Cardiac muscle cell (in vitro differentiated cells and primary cell): ENCODE measurements around the gene TTC13. TPM values are rescaled to one million over a fixed set of nuclear protein-coding genes. Genes with fewer than 3 reads are reported as not detected.

ENCODE experiments used
- DNase-seq, 2 donors: peaks; one replicate each; pipeline versions ENCODE4 v3.0.0 to v3.0.0-alpha.2; 2010 to 2017; ENCODE audit warnings: low read depth in 1 of 2, low spot score in 1 of 2
- H3K27ac ChIP-seq: fragments of 200-600 bp; sonication (generic); 2 replicates; pipeline ENCODE4 v1.5.1; 2016
- H3K27me3 ChIP-seq: fragments of 200-600 bp; sonication (generic); 2 replicates; pipeline ENCODE4 v1.6.0; 2016; ENCODE audit warnings: control low read depth
- H3K36me3 ChIP-seq: fragments of 200-600 bp; sonication (generic); 2 replicates; pipeline ENCODE4 v1.5.1; 2016; ENCODE audit warnings: control low read depth
- H3K4me1 ChIP-seq: fragments of 200-600 bp; sonication (generic); 2 replicates; pipeline ENCODE4 v1.8.1; 2017; ENCODE audit warnings: low read depth, mild to moderate bottlenecking, mixed run types
- H3K4me3 ChIP-seq: fragments of 200-600 bp; sonication (generic); 2 replicates; pipeline ENCODE4 v1.5.1; 2016; ENCODE audit warnings: mild to moderate bottlenecking
- H3K9me3 ChIP-seq: fragments of 200-600 bp; sonication (generic); 2 replicates; pipeline ENCODE4 v1.5.1; 2017; ENCODE audit warnings: low read depth, mild to moderate bottlenecking, control low read depth
- polyA plus RNA-seq: library from polyadenylated mRNA; unstranded; fragments of >200 nt; fragmentation: Nextera tagmentation; extraction: Ambion mirVana; gene quantifications from 2 replicates; pipeline ENCODE4 v1.2.1, GENCODE V29; 2016
- total RNA-seq: library from RNA; depleted of rRNA; stranded (reverse); fragments of >200 nt; gene quantifications from 2 replicates; pipeline ENCODE4 v1.2.3, GENCODE V29; 2016
- TF ChIP-seq, protein P1 (sequence below): IDR thresholded peaks from 2 replicates; pipeline ENCODE4 v1.5.1; 2012; ENCODE audit warnings: low read depth, mild to moderate bottlenecking, low read length

The TTC13 gene
- total and polyA plus RNA-seq, 2 experiments from 2014 or later = 7.1 to 9.1 TPM

DNA sequence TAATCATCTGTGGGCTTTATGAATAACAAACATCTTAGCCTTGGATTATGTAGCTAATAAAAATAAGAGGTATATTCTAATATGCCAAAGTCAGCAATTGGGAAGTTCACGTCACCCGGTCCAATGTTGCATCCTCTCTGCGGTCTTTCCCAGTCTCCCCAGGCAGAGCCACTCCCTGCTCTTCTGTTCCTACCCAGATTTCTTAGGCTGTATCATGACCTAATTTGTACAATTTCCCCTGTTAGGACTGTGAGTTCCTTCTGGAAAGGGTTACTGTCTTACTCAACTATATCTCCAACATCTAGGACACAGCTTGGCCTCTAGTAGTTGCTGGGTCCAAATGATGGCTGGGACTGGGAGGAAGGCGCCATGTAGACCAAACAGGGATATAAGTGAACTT lies 80.5 kb downstream of the TTC13 start:
- H3K4me1 ChIP-seq = no peaks in the 10 kb centered on the region
- no peaks in the 10 kb centered on the region for H3K36me3 ChIP-seq
- DNase-seq = no peak
- no peaks in the 10 kb centered on the region for H3K27me3 ChIP-seq
- TF ChIP-seq, protein P1, sequence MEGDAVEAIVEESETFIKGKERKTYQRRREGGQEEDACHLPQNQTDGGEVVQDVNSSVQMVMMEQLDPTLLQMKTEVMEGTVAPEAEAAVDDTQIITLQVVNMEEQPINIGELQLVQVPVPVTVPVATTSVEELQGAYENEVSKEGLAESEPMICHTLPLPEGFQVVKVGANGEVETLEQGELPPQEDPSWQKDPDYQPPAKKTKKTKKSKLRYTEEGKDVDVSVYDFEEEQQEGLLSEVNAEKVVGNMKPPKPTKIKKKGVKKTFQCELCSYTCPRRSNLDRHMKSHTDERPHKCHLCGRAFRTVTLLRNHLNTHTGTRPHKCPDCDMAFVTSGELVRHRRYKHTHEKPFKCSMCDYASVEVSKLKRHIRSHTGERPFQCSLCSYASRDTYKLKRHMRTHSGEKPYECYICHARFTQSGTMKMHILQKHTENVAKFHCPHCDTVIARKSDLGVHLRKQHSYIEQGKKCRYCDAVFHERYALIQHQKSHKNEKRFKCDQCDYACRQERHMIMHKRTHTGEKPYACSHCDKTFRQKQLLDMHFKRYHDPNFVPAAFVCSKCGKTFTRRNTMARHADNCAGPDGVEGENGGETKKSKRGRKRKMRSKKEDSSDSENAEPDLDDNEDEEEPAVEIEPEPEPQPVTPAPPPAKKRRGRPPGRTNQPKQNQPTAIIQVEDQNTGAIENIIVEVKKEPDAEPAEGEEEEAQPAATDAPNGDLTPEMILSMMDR = no peak
- H3K27ac ChIP-seq = no peak overlapping the region
- H3K4me3 ChIP-seq = no peak overlapping the region
- no peaks in the 10 kb centered on the region for H3K9me3 ChIP-seq

DNA sequence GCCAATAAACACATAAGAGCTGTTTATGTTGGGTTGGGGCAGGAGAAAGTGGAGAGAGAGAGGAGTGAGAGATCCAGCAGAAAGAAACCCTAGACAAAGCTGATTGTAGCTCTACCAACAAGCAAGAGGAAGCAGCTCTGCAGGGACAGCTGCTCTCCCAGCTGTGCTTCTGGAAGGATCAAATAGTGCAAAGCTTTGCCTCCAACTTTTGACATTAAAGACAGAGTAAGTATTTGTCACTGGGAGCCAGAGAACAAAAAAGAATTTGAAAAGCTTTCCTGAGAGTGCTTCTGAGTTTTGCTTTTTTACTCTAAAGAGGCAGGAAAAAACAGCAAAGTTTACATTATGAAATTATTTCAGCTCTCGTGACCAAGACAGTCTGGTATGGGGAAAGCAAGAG lies 81.9 kb downstream of the TTC13 start:
- Histone ChIP-seq H3K9me3 (no peaks in the 10 kb centered on the region), H3K4me1 (no peaks in the 10 kb centered on the region), H3K4me3 (no peak overlapping the region), H3K27ac (no peak overlapping the region), H3K36me3 (no peaks in the 10 kb centered on the region), H3K27me3 (no peaks in the 10 kb centered on the region)
- DNase-seq = no peak
- TF ChIP-seq, protein P1 = no peak

DNA sequence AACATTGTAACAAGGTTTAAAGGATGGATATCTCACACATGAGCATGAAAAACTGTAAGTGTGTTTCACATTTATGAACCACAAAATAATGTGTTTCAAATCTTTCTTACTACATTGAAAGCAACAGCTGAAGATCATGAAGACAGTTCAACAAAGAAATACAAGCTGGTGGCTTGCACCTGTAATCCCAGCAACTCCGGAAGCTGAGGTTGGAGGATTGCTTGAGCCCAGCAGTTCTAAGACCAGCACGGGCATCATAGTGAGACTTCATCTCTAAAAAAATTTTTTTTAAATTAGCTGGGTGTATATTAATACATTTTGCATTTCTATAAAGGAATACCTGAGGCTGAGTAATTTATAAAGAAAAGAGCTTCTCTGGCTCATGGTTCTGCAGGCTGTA lies 83.2 kb downstream of the TTC13 start:
- no peak for DNase-seq
- Histone ChIP-seq H3K27ac (no peak overlapping the region), H3K27me3 (no peaks in the 10 kb centered on the region), H3K36me3 (no peaks in the 10 kb centered on the region), H3K4me1 (no peaks in the 10 kb centered on the region), H3K9me3 (no peaks in the 10 kb centered on the region), H3K4me3 (no peak overlapping the region)
- TF ChIP-seq, protein P1 = no peak

DNA sequence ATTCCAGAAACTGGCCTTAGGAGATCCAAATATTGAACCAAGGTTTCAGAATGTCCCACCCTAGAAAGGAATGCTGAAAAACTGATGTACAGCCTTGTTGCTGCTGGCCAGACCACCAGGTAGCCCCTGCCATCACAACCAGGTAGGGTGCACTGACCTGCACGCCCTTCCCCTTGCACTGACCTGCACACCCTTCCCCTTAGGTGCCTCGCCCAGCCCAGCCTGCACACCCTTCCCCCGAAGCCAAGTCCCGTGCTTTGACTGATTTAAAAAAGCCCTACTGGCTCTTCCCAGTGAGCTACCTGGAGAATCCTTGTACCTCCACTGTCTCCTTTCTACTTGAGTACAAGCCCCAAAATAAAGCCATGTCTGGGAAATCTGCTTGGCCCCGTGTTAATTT lies 84.0 kb downstream of the TTC13 start:
- Histone ChIP-seq H3K4me1 (no peaks in the 10 kb centered on the region), H3K27ac (no peak overlapping the region), H3K4me3 (no peak overlapping the region), H3K9me3 (no peaks in the 10 kb centered on the region), H3K27me3 (no peaks in the 10 kb centered on the region), H3K36me3 (no peaks in the 10 kb centered on the region)
- TF ChIP-seq, protein P1 = no peak
- no peak for DNase-seq

DNA sequence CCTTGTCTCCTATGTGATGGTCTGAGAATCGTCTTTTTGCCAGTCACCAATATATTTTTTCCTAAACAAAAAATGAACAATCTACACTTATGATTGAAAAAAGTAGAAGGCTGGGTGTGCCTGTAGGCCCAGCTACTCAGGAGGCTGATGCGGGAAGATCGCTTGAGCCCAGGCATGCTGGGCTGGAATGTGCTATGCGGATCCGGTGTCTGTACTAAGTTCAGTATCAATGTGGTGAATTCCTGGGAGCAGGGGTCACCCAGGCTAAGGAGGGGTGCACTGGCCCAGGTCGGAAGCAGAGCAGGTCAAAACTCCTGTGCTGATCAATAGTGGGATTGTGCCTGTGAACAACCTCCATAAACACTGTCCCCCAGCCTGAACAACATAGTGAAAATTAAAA lies 84.6 kb downstream of the TTC13 start:
- no peak overlapping the region for H3K27ac ChIP-seq
- no peaks in the 10 kb centered on the region for H3K4me1 ChIP-seq
- H3K36me3 ChIP-seq = no peaks in the 10 kb centered on the region
- no peak for DNase-seq
- H3K27me3 ChIP-seq = no peaks in the 10 kb centered on the region
- TF ChIP-seq, protein P1 = no peak
- no peak overlapping the region for H3K4me3 ChIP-seq
- no peaks in the 10 kb centered on the region for H3K9me3 ChIP-seq

DNA sequence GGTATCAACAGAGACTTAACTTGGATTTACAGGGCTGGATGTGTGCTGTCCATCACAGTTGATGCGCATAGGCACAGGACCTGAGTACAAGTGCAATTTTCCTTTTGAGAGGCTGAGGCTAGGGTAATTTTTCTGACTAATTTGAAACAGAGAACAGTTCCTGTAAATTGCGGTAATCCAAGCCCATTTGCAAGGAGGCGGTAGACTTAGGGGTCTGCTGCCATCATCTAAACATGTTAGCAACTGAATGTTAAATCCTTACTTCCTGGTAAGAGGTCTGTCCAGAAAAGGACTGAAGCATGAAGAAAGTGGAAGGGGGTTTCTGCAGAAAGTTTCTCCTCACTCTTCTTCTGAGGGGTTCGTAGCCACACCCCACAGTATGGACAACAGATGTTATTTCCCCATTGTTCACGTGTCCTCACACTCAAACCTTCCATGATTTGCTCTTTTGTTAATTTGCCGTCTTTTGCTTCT lies 86.6 kb downstream of the TTC13 start:
- no peak overlapping the region for H3K4me3 ChIP-seq
- H3K9me3 ChIP-seq = no peaks in the 10 kb centered on the region
- no peaks in the 10 kb centered on the region for H3K36me3 ChIP-seq
- H3K4me1 ChIP-seq = peaks cover 3% of the 10 kb centered on the region
- H3K27me3 ChIP-seq = no peaks in the 10 kb centered on the region
- TF ChIP-seq, protein P1 = no peak
- no peak overlapping the region for H3K27ac ChIP-seq
- DNase-seq = no peak
